ENCODE data around the gene POLR3G.

GRCh38 chr5:90473396-90474234 is 1.0 kb upstream of the POLR3G start:
- TF ChIP-seq ZNF26 (tag by site-specific recombination; IDR thresholded peaks at IDR 0.05) (no peak), CTCF (tag by site-specific recombination; IDR thresholded peaks at IDR 0.05) (no peak), PRDM10 (tag by site-specific recombination; IDR thresholded peaks at IDR 0.05) (no peak), ZNF473 (tag by site-specific recombination; IDR thresholded peaks at IDR 0.05) (no peak)
